Right kidney (tissue), 1 donor: ENCODE data around the gene SIK2.

ENCODE experiments used
- DNase-seq: peaks from one replicate; pipeline ENCODE4 v3.0.0-alpha.2; 2016

The SIK2 gene

GRCh38 chr11:111730871-111731591 lies 128.8 kb downstream of the SIK2 start:
- peak; percentile 37 for DNase-seq

- no peak for DNase-seq
Measured at GRCh38 chr11:111731821-111732220, 129.6 kb downstream of the SIK2 start.

- peak; percentile 11 for DNase-seq
Measured at GRCh38 chr11:111733016-111733415, 130.8 kb downstream of the SIK2 start.

- peak; percentile 26 for DNase-seq
Measured at GRCh38 chr11:111733611-111734088, 131.4 kb downstream of the SIK2 start.

GRCh38 chr11:111734101-111734953 lies 132.1 kb downstream of the SIK2 start:
- DNase-seq, result peak; percentile 13

GRCh38 chr11:111734954-111735261 lies 132.7 kb downstream of the SIK2 start:
- DNase-seq, result peak; percentile 76

- DNase-seq, result peak; percentile 85
Measured at GRCh38 chr11:111735262-111736116, 133.2 kb downstream of the SIK2 start.

- DNase-seq, result no peak
Measured at GRCh38 chr11:111736181-111736590, 133.9 kb downstream of the SIK2 start.

GRCh38 chr11:111736621-111737443 lies 134.6 kb downstream of the SIK2 start:
- no peak for DNase-seq

GRCh38 chr11:111737444-111738210 lies 135.4 kb downstream of the SIK2 start:
- DNase-seq, result peak; percentile 9

- DNase-seq, result no peak
Measured at GRCh38 chr11:111739299-111739698, 137.1 kb downstream of the SIK2 start.

GRCh38 chr11:111741751-111742150 lies 139.5 kb downstream of the SIK2 start:
- DNase-seq, result no peak

- DNase-seq, result no peak
Measured at GRCh38 chr11:111743700-111744099, 141.5 kb downstream of the SIK2 start.

GRCh38 chr11:111745719-111746504 lies 143.7 kb downstream of the SIK2 start:
- no peak for DNase-seq

GRCh38 chr11:111748035-111748804 lies 146.0 kb downstream of the SIK2 start:
- DNase-seq, result no peak

GRCh38 chr11:111749646-111750045 lies 147.4 kb downstream of the SIK2 start:
- DNase-seq, result no peak

- no peak for DNase-seq
Measured at GRCh38 chr11:111756097-111756496, 153.8 kb downstream of the SIK2 start.

- DNase-seq, result no peak
Measured at GRCh38 chr11:111759376-111759775, 157.1 kb downstream of the SIK2 start.

GRCh38 chr11:111759778-111760407 lies 157.6 kb downstream of the SIK2 start:
- DNase-seq, result no peak
